Uterus (tissue), 2 donors: Measurements from ENCODE around the gene FGFR2.

ENCODE experiments used
- POLR2A ChIP-seq, 2 donors: fragments of 450-650 bp; IDR thresholded peaks; one replicate each; pipeline ENCODE4 v1.6.1; 2016; ENCODE audit warnings: antibody characterized with exemption in 2 of 2, mild to moderate bottlenecking in 1 of 2, moderate library complexity in 1 of 2
- TF ChIP-seq, protein P1 (sequence below), 4 experiments: fragments of 200-600 bp in 2 of 4; fragments of 450-650 bp in 2 of 4; sonication (generic) in 2 of 4; IDR thresholded peaks; one replicate each; pipeline ENCODE4 v1.5.1; 2016 to 2019; ENCODE audit warnings: antibody characterized with exemption in 4 of 4, mild to moderate bottlenecking in 2 of 4, moderate library complexity in 1 of 4

GRCh38 chr10:121428867-121429266 is 169.4 kb downstream of the FGFR2 start:
- TF ChIP-seq, protein P1, sequence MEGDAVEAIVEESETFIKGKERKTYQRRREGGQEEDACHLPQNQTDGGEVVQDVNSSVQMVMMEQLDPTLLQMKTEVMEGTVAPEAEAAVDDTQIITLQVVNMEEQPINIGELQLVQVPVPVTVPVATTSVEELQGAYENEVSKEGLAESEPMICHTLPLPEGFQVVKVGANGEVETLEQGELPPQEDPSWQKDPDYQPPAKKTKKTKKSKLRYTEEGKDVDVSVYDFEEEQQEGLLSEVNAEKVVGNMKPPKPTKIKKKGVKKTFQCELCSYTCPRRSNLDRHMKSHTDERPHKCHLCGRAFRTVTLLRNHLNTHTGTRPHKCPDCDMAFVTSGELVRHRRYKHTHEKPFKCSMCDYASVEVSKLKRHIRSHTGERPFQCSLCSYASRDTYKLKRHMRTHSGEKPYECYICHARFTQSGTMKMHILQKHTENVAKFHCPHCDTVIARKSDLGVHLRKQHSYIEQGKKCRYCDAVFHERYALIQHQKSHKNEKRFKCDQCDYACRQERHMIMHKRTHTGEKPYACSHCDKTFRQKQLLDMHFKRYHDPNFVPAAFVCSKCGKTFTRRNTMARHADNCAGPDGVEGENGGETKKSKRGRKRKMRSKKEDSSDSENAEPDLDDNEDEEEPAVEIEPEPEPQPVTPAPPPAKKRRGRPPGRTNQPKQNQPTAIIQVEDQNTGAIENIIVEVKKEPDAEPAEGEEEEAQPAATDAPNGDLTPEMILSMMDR (IDR thresholded peaks at IDR 0.05) = no peak
- no peak for TF ChIP-seq POLR2A (IDR thresholded peaks at IDR 0.05)
